ENCODE results near the gene IL26. TPM values are rescaled to one million over a fixed set of nuclear protein-coding genes. Genes with fewer than 3 reads are reported as not detected.
"Not testable (repeated sequence)": the region's sequence is repeated elsewhere in the genome, so short reads cannot be mapped to it uniquely, and the experiment has no call there.

The IL26 gene
- total and polyA plus RNA-seq, 2 experiments from 2014 or later = not detected

DNA sequence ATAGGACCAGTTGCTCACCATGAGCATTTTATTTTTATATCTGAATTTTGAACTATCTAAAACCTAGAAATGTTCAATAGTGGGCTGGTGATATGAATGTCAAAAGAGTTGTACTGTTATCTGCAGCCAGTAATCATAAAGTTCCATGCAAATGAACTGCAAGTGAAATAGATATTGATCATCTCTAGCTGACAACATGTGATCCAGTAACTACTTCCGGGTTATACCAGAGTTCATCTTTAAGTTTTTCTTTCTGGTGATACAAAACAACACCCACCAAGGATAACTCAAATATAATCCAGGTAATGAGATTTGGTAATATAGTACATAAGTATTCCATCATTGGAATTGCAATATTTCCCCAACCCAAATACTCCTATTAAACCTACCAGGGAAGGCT lies 4.1 kb downstream of the IL26 start:
- WGBS (ENCODE audit: low lambda C conversion rate, missing lambda C conversion rate) = 94% methylated on average over 1 of the region's 1 CpG
- DNase-seq (ENCODE audit: low spot score) = no peak
- Histone ChIP-seq H3K4me1 (ENCODE audit: insufficient read depth) (no peaks in the 10 kb centered on the region), H3K4me3 (no peak overlapping the region), H3K36me3 (replicated peaks; ENCODE audit: insufficient read depth, low read depth) (no peaks in the 10 kb centered on the region), H3K9me2 (replicated peaks; ENCODE audit: insufficient read depth) (no peaks in the 10 kb centered on the region), H4K20me1 (ENCODE audit: insufficient read depth, poor library complexity, severe bottlenecking) (no peaks in the 10 kb centered on the region), H3K79me2 (no peaks in the 10 kb centered on the region), H2AFZ (no peak overlapping the region), H3K27ac (no peak overlapping the region), H3K4me2 (no peak overlapping the region), H3K9me3 (ENCODE audit: low read depth) (no peaks in the 10 kb centered on the region), H3K27me3 (peaks cover 6% of the 10 kb centered on the region)
- TF ChIP-seq EZH2 (IDR thresholded peaks at IDR 0.05; ENCODE audit: borderline replicate concordance) (no peak), EZH2phosphoT487 (IDR thresholded peaks at IDR 0.05; ENCODE audit: low read depth, severe bottlenecking, unreplicated experiment) (no peak)
- TF ChIP-seq, protein P1, sequence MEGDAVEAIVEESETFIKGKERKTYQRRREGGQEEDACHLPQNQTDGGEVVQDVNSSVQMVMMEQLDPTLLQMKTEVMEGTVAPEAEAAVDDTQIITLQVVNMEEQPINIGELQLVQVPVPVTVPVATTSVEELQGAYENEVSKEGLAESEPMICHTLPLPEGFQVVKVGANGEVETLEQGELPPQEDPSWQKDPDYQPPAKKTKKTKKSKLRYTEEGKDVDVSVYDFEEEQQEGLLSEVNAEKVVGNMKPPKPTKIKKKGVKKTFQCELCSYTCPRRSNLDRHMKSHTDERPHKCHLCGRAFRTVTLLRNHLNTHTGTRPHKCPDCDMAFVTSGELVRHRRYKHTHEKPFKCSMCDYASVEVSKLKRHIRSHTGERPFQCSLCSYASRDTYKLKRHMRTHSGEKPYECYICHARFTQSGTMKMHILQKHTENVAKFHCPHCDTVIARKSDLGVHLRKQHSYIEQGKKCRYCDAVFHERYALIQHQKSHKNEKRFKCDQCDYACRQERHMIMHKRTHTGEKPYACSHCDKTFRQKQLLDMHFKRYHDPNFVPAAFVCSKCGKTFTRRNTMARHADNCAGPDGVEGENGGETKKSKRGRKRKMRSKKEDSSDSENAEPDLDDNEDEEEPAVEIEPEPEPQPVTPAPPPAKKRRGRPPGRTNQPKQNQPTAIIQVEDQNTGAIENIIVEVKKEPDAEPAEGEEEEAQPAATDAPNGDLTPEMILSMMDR (IDR thresholded peaks at IDR 0.05; ENCODE audit: poor library complexity) = no peak

DNA sequence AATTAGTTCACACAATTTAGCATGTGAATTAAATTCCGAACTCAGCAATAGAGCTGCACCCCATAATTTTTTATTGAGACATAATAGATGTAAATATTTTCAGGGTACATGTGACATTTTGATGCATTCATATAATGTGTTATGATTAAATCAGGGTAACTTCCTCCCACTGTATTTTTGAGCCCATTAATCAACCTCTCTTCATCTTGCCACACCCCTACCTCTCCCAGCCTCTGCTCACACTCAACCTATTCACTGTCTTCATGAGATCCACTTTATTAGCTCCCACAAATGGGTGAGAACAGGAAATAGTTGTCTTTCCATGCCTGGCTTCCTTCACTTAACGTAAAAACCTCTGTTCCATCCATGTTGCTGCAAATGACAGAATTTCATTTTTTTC lies 14.7 kb downstream of the IL26 start:
- Histone ChIP-seq H3K79me2 (no peaks in the 10 kb centered on the region), H3K4me2 (no peak overlapping the region), H2AFZ (no peak overlapping the region), H3K9me2 (replicated peaks; ENCODE audit: insufficient read depth) (no peaks in the 10 kb centered on the region), H3K4me1 (ENCODE audit: insufficient read depth) (no peaks in the 10 kb centered on the region), H3K4me3 (no peak overlapping the region), H3K36me3 (replicated peaks; ENCODE audit: insufficient read depth, low read depth) (no peaks in the 10 kb centered on the region), H3K27me3 (peaks cover 3% of the 10 kb centered on the region), H4K20me1 (ENCODE audit: insufficient read depth, poor library complexity, severe bottlenecking) (no peaks in the 10 kb centered on the region), H3K27ac (no peak overlapping the region), H3K9me3 (ENCODE audit: low read depth) (no peaks in the 10 kb centered on the region)
- TF ChIP-seq, protein P1 (IDR thresholded peaks at IDR 0.05; ENCODE audit: poor library complexity) = no peak
- TF ChIP-seq EZH2phosphoT487 (IDR thresholded peaks at IDR 0.05; ENCODE audit: low read depth, severe bottlenecking, unreplicated experiment) (no peak), EZH2 (IDR thresholded peaks at IDR 0.05; ENCODE audit: borderline replicate concordance) (no peak)
- WGBS (ENCODE audit: low lambda C conversion rate, missing lambda C conversion rate) = 87% methylated on average over 2 of the region's 2 CpGs
- no peak for DNase-seq (ENCODE audit: low spot score)

DNA sequence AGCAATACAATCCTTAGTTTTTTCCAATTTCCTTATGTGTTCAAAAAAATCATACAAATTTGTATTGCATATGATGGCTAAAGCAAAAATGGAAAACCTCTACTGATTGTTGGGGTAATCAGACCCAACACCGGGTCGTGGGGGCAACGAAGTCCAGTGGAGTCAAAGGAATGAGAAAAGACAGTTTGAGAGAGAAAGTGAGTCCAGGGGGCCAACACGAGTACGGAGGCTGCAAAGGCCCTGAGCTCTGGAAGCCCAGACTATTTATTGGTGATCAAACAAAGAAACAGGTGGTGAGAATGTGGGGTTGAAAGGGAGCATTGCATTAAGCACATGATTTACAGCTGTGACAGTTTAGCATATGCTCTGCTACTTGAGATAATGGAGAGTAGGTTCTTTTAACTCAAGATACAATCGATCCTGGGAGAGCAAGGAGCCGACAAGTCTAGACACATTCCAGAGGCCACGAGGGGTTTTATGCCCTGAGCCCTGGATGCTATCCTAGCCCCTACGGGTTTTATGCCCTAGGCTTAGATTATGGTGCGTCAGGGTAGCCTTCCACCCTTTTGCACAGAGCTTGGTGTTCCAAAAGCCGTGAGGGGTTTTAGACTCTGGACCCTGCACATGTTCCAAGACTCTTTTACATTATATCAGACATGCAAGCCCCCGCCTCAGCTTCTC lies 16.4 kb downstream of the IL26 start:
- not testable (repeated sequence) for H3K27ac ChIP-seq; H3K9me3 ChIP-seq (ENCODE audit: low read depth); H3K9me2 ChIP-seq (replicated peaks; ENCODE audit: insufficient read depth); H2AFZ ChIP-seq; H3K4me2 ChIP-seq; H3K36me3 ChIP-seq (replicated peaks; ENCODE audit: insufficient read depth, low read depth); H3K79me2 ChIP-seq; H3K4me1 ChIP-seq (ENCODE audit: insufficient read depth); DNase-seq (ENCODE audit: low spot score); H3K27me3 ChIP-seq; H3K4me3 ChIP-seq; H4K20me1 ChIP-seq (ENCODE audit: insufficient read depth, poor library complexity, severe bottlenecking)
- 44% methylated on average over 12 of the region's 12 CpGs for WGBS (ENCODE audit: low lambda C conversion rate, missing lambda C conversion rate)

DNA sequence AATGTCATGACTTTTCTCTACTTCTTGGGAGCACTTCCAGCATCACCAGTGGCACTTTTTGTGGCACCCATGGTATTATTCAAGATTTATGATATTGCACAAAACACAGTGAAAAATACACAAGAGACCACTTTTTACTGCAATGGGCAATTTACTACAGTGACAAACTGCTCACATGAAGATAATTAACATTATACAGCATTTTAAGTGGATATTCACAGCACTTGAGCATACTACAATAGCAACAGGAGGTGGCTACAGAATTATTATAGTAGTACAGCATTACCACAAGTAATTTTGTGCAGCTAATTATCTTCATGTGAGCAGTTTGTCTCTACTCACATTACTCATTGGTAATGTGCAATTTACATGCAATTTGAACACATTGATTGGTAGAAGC lies 18.3 kb downstream of the IL26 start:
- Histone ChIP-seq H3K4me2 (no peak overlapping the region), H3K4me1 (ENCODE audit: insufficient read depth) (no peaks in the 10 kb centered on the region), H3K36me3 (replicated peaks; ENCODE audit: insufficient read depth, low read depth) (no peaks in the 10 kb centered on the region), H3K4me3 (no peak overlapping the region), H3K79me2 (no peaks in the 10 kb centered on the region), H3K9me2 (replicated peaks; ENCODE audit: insufficient read depth) (no peaks in the 10 kb centered on the region), H3K9me3 (ENCODE audit: low read depth) (no peaks in the 10 kb centered on the region), H4K20me1 (ENCODE audit: insufficient read depth, poor library complexity, severe bottlenecking) (no peaks in the 10 kb centered on the region), H2AFZ (no peak overlapping the region), H3K27ac (no peak overlapping the region), H3K27me3 (peaks cover 3% of the 10 kb centered on the region)
- no peak for TF ChIP-seq EZH2 (IDR thresholded peaks at IDR 0.05; ENCODE audit: borderline replicate concordance)
- TF ChIP-seq, protein P1 (IDR thresholded peaks at IDR 0.05; ENCODE audit: poor library complexity) = no peak
- TF ChIP-seq EZH2phosphoT487 (IDR thresholded peaks at IDR 0.05; ENCODE audit: low read depth, severe bottlenecking, unreplicated experiment) = no peak
- DNase-seq (ENCODE audit: low spot score) = no peak

Data from hepatocyte (in vitro differentiated cells).